OCI-LY7 (cell line): ENCODE data around the gene RAB42.

ENCODE experiments used
- EZH2phosphoT487 ChIP-seq: fragments of 200-600 bp; sonication (generic); IDR thresholded peaks from 2 replicates; pipeline ENCODE4 v1.6.1; 2018; ENCODE audit warnings: low read depth, borderline replicate concordance, mild to moderate bottlenecking, mixed run types, antibody characterized with exemption, low read length, moderate library complexity, mixed read lengths
- TF ChIP-seq, protein P1 (sequence below): fragments of 200-600 bp; sonication (generic); conservative IDR thresholded peaks from 2 replicates; pipeline ENCODE4 v1.5.1; 2014; ENCODE audit warnings: mild to moderate bottlenecking, antibody characterized with exemption, low read length, moderate library complexity, mixed read lengths

DNA sequence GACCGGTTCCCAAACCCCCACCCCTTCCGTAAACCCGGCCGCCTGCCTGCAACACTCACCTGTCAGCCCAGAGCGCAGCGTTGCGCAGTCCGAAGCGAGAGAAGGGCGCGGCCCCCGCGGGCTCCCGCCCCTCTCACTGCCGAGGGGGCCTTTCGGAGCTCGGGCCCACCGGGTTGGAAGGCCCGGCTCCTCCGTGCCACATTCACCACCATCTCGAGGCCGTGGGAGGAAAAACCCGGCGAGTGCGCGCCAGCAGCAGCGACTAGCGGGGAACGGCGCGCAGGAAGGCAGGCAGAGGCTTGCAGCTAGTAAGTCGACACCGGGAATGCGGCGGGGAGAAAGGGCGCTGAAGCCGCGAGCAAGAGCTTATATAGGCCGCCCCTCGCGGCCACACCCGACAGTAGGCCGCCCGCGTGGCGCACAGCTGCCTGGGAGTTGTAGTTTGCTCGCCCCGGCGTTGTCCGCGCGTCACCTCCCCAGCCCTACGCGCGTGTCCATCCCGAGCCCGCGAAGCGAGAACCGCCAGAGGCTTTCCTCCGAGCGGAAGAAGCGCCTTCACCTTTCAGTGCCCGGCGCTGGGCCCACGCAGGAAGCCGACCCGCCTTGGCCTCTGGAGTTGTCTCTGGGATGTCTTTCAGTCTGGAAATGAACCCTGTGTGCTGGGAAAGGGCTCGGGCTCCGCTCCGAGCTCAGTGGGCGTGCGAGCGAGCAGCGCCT lies 10.4 kb upstream of the RAB42 start:
- TF ChIP-seq, protein P1, sequence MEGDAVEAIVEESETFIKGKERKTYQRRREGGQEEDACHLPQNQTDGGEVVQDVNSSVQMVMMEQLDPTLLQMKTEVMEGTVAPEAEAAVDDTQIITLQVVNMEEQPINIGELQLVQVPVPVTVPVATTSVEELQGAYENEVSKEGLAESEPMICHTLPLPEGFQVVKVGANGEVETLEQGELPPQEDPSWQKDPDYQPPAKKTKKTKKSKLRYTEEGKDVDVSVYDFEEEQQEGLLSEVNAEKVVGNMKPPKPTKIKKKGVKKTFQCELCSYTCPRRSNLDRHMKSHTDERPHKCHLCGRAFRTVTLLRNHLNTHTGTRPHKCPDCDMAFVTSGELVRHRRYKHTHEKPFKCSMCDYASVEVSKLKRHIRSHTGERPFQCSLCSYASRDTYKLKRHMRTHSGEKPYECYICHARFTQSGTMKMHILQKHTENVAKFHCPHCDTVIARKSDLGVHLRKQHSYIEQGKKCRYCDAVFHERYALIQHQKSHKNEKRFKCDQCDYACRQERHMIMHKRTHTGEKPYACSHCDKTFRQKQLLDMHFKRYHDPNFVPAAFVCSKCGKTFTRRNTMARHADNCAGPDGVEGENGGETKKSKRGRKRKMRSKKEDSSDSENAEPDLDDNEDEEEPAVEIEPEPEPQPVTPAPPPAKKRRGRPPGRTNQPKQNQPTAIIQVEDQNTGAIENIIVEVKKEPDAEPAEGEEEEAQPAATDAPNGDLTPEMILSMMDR, result 0 out of 2 replicates have a peak, but pooled peaks have one; percentile 41
- no peak for TF ChIP-seq EZH2phosphoT487
